NCI-H2107 (cell line): ENCODE measurements around the gene RMI2.
"Not testable (repeated sequence)": the region's sequence is repeated elsewhere in the genome, so short reads cannot be mapped to it uniquely, and the experiment has no call there.

Source experiments
- DNase-seq: peaks from one replicate; lab custom pipeline; 2025; lab: John Stamatoyannopoulos, UW

RMI2 gene

DNA sequence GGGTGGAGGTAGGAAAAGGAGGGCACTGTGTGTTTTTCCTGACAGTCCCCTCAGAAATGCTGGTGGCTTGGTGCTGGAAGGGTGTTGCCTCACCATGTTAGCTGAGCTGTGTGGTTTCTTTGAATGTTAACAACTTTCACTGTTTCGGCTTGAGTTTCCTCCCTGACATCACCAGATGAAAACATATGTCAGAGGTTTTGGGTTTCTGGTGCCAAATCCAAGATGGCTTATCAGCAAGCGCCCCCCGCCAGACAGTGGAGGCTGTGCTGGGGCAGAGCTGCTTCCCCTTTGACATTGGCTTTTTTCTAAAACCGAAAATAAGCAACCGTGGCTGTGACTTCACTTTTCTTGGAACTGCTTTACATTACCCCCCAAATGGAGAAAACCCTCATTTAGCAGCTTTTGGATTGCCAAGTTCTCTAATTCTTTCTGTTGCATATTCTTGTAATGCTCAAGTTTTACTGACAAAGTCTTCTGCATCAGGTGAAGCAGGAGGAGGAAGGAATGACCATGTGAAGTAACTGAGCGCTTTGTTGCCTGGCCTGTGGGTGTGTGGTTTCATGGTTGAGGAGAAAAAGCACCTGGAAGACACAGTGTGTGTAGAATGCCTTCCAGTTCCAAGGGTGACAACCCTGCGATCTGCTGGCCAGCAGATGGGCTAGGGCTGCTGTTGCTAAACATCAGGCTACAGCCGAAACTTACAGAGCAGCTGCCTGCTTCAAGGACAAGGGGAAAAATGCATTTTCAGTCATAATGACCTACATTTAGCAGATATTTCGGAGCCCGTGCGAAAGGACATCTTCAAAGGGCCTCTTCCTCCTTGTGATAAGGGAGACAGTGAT is 9.7 kb downstream of the RMI2 start:
- DNase-seq: no peak

DNA sequence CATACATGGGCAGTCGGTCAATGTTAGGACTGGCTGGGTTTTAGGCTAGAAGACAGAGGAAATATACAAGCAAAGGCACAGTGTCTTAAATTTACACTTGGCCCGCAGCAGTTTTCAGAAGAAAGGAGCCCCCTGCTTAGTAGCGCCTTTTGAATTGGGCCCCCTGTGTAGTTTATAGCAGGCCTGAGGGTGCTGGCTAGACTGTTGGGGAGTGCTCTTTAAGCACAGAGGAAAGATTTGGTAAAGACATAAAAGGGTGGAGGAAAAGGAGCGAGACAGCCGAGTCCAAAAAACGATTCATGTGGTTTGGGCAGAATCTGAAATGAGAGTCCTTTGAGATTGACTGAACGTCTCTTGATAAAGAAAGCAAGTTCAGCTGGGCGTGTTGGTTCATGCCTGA is 10.6 kb downstream of the RMI2 start:
- DNase-seq: no peak

DNA sequence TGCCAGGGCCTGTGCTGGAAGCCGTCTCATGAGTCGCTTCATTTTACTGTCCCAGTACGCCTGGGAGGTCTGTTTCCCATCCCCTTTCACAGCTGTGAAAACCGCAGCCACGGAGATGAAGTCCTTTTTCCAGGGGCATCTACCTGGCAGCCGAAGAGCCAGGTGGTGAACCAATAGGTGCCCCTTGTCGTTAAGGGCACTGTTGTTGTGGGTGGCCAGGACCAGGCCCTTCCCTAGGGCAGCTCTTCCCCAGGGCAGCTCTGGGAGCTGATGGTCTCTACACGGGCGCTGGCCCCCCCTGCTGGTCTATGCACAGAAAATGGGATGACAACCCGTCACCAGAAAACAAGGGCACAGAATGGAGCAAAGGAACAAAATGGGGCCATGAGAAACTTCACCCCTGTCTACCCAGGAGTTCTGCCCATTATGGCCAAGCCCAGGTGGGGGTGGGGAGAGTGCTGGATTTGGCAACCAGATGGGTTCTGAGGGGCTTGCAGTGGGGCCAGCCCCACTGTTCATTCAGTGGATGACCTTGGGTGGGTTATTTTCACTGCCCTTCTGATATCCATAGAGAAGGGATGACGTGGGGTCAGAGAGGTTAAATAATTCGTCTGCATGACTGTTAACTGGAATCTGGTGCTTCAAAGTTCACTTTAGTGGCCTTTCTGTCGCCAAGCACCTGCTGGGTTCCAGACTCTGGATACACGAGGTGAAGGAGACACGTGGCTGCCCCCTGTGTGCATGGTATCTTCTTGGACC is 11.5 kb downstream of the RMI2 start:
- DNase-seq: no peak

DNA sequence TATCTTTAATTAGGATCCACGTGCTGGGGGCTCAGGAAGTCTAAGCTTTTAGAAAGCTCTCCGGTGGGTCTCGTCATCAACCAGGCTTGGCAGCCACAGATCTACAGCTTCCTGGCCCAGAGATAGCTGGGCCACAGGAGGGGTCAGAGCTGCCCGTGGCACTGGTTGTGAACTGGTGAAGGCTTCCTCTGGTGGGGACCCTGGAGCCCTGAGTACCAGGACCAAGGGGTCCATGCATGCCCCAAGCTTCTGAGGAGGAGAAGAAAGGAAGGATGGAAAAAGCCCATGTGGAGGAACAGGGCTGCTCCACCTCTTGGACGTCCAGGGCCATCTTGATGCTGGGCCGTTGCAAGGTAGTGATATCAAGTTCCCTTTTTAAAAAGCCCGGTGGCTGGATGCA is 13.3 kb downstream of the RMI2 start:
- DNase-seq: no peak

GRCh38 chr16:11359370-11359769 is 14.1 kb downstream of the RMI2 start:
- DNase-seq: no peak

DNA sequence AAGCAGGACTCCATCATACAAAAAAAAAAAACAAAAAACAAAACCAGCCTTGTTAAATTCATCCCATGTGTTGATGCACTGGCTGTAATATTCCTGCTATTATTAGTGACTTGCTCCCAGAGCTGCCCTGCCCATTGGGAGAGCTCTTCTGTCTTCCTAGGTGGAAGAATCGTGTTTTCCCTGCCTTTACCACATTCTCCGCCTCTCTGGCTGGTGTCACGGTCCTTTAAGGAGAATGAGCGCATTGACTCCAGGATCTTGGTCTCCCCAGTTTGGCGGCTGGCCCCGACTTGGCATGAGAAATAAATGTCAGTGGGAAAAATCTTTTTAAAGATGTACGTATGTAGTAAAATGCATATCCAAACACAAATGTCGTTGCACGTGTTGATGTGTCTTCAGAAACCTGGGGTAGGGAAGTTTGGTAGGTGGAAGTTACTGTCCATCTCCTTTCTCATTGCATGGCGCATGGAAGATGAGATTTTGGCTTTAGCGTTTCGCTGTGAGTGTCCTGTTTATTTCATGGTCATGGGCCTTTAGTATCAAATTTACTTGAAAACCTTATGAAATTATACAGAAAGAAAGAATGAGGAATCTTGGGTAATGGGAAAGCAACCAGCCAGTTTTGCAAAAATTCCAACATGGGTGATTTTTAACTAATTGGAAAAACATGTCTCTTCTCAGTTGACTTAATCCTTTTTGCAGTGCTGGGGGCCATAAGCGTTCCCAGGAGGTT is 15.5 kb downstream of the RMI2 start:
- no peak for DNase-seq

DNA sequence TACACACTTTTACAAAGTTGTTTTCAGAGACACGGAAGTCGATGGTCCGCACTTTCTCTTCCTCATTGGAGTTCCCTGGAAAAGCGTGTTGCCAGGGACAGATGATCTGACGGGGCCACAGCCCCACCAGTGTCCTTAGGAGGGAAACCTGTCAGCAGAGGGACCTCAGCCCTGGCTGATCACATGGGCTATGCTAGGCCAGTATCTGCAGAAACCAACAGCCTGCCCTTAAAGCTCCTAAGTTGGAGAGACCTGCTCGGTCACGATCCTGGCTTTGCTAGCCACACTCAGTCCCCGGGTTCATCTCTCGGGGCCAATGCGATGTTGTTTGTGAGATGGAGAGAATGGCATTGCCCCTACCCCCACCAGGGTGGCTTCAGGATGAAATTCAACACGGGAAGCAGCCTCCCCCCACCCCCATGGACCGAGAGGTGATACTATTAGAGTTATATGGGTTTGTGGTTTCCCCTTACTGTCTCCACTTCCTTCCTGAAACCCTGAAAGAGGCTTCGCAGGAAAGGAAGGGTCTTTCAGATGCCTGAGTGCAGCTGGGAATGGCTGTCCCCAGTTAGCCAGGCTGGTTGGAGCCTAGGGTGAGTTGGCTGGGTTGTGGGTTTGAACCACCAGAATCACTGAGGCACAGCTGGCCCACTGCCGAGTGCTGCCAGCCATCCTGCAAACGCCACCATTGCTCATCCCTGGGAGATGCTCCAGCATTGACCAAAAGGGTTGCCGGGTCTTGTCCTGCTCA is 16.6 kb downstream of the RMI2 start:
- DNase-seq: no peak

DNA sequence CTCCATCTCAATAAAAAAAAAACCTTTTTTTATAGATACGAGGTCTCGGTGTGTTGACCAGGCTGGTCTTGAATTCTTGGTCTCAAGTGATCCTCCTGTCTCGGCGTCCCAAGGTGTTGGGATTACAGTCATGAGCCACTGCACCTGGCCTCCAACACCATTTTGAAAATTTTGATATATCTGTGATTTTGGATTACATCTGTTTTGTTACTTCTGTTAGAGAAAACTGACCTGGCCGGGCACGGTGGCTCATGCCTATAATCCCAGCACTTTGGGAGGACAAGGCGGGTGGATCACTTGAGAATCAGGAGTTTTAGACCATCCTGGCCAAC is 18.6 kb downstream of the RMI2 start:
- DNase-seq: no peak

GRCh38 chr16:11367483-11367906 is 22.2 kb downstream of the RMI2 start:
- no peak for DNase-seq

GRCh38 chr16:11370084-11370931 is 25.0 kb downstream of the RMI2 start:
- no peak for DNase-seq

DNA sequence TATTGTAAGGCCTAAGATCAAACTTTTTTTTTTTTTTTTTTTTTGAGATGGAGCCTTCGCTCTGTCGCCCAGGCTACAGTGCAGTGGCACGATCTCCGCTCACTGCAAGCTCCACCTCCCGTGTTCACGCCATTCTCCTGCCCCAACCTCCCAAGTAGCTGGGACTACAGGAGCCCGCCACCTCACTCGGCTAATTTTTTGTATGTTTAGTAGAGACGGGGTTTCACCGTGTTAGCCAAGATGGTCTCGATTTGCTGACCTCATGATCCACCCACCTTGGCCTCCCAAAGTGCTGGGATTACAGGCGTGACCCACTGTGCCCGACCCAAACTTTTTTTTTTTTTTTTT is 25.6 kb downstream of the RMI2 start:
- not testable (repeated sequence) for DNase-seq

- no peak for DNase-seq
Observed at GRCh38 chr16:11372073-11372828, 27.0 kb downstream of the RMI2 start.

GRCh38 chr16:11372829-11373306 is 27.6 kb downstream of the RMI2 start:
- no peak for DNase-seq

- DNase-seq: no peak
Observed at GRCh38 chr16:11374255-11374654, 29.0 kb downstream of the RMI2 start.

DNA sequence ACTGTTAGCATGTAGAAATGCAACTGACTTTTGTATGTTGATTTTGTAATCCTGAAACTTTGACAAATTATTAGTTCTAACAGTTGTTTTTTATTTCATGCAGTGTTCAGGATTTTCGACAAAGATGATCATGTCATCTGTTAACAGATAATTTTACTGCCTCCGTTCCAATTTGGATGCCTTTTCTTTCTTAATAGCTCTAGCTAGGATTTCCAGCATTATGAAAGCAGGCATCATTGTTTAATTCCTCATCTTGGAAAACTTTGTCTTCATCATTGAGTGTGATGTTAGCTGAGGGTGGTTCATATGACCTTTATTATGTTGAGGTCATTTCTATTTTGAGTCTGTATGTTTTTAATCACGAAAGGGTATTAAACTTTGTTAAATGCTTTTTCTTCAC is 31.9 kb downstream of the RMI2 start:
- no peak for DNase-seq

DNA sequence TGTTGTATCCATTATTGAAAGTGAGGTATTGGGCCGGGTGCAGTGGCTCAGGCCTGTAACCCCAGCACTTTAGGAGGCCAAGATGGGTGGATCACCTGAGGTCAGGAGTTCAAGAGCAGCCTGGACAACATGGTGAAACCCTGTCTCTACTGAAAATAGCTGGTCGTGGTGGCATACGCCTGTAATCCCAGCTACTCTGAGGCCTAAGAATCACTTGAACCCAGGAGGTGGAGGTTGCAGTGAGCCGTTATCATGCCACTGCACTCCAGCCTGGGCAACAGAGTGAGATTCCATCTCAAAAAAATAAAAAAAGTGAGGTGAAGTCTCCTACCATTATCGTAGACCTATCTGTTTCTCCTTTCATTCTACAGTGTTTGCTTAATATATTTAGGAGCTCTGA is 33.7 kb downstream of the RMI2 start:
- DNase-seq: not testable (repeated sequence)

- DNase-seq: no peak
Observed at GRCh38 chr16:11379420-11379819, 34.2 kb downstream of the RMI2 start.

DNA sequence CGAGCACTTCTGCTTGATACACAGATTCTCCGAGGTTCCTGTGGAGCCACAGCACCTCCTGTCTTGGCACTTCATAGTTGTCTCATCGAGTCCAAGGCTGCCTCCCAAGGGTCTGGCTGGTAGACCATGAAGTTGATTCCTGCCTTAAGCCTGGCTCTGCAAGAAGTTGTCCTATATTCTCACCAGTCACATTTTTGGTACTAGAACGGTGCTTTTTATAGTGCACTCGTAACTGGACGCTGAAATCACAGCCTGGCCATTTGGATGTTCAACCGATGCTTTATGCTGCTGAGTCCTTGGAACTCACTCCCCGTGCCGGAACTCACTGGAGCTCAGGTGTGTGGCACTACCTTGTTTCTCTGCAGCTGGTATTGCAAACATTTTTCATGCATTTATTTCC is 35.6 kb downstream of the RMI2 start:
- DNase-seq: no peak

- DNase-seq: no peak
Observed at GRCh38 chr16:11383481-11384183, 38.4 kb downstream of the RMI2 start.
